Midbrain (tissue), 1 donor: ENCODE results near the gene DOLK.
"Not testable (repeated sequence)": the region's sequence is repeated elsewhere in the genome, so short reads cannot be mapped to it uniquely, and the experiment has no call there.

Experiments
- DNase-seq: peaks from one replicate; lab custom pipeline; 2025; lab: John Stamatoyannopoulos, UW

The DOLK gene

GRCh38 chr9:128947527-128948301, at the start of gene DOLK, which contains the start of gene NUP188:
TSS of gene DOLK (minus strand) at chr9:128947603. CDS start at chr9:128947303, 300 bp downstream.
TSS of gene NUP188 (plus strand) at chr9:128947699. CDS start at chr9:128947720, 21 bp downstream.
- peak; percentile 97 for DNase-seq

GRCh38 chr9:128995791-128996190, 48.4 kb upstream of the DOLK start:
- DNase-seq = peak; percentile 60

- peak; percentile 61 for DNase-seq
Measured at GRCh38 chr9:128992995-128993394, 45.6 kb upstream of the DOLK start.

GRCh38 chr9:128987805-128988204, 40.4 kb upstream of the DOLK start:
- DNase-seq = peak; percentile 34

GRCh38 chr9:128986671-128987070, 39.3 kb upstream of the DOLK start:
- DNase-seq = no peak

- no peak for DNase-seq
Measured at GRCh38 chr9:128983536-128983935, 36.1 kb upstream of the DOLK start.

GRCh38 chr9:128979111-128979510, 31.7 kb upstream of the DOLK start:
- DNase-seq = no peak

GRCh38 chr9:128972956-128973355, 25.6 kb upstream of the DOLK start:
- DNase-seq = no peak

GRCh38 chr9:128969491-128969890, 22.1 kb upstream of the DOLK start:
- no peak for DNase-seq

- DNase-seq = not testable (repeated sequence)
Measured at GRCh38 chr9:128961403-128961802, 14.0 kb upstream of the DOLK start.

- no peak for DNase-seq
Measured at GRCh38 chr9:128947277-128947526, 201 bp downstream of the DOLK start.

GRCh38 chr9:128946571-128947276, 679 bp downstream of the DOLK start:
- DNase-seq = no peak

GRCh38 chr9:128945798-128946501, 1.5 kb downstream of the DOLK start:
- no peak for DNase-seq

- not testable (repeated sequence) for DNase-seq
Measured at GRCh38 chr9:128944966-128945365, 2.4 kb downstream of the DOLK start.

GRCh38 chr9:128943832-128944620, 3.4 kb downstream of the DOLK start:
- no peak for DNase-seq

- no peak for DNase-seq
Measured at GRCh38 chr9:128940946-128941755, 6.3 kb downstream of the DOLK start.

GRCh38 chr9:128940271-128940921, 7.0 kb downstream of the DOLK start:
- no peak for DNase-seq

- DNase-seq = no peak
Measured at GRCh38 chr9:128937310-128938165, 9.9 kb downstream of the DOLK start.

- DNase-seq = no peak
Measured at GRCh38 chr9:128936171-128936865, 11.1 kb downstream of the DOLK start.
